ENCODE measurements around the gene DGKI. TPM values are rescaled to one million over a fixed set of nuclear protein-coding genes. Genes with fewer than 3 reads are reported as not detected.

The DGKI gene
- total RNA-seq, 1 experiment from 2014 or later = 0.79 TPM

GRCh38 chr7:137618748-137619147 is 228.0 kb downstream of the DGKI start:
- Mint-ChIP-seq H3K4me1 (peaks cover 24% of the 10 kb centered on the region), H3K36me3 (no peaks in the 10 kb centered on the region), H3K4me3 (no peak overlapping the region), H3K9me3 (no peaks in the 10 kb centered on the region), H3K27ac (no peak overlapping the region), H3K27me3 (ENCODE audit: low read depth) (no peaks in the 10 kb centered on the region)
- no peak for TF ChIP-seq GABPB1 (CRISPR knock-in tag; IDR thresholded peaks at IDR 0.05)
- TF ChIP-seq NR1H2 (CRISPR knock-in tag; IDR thresholded peaks at IDR 0.05) = no peak
- TF ChIP-seq, protein P1, sequence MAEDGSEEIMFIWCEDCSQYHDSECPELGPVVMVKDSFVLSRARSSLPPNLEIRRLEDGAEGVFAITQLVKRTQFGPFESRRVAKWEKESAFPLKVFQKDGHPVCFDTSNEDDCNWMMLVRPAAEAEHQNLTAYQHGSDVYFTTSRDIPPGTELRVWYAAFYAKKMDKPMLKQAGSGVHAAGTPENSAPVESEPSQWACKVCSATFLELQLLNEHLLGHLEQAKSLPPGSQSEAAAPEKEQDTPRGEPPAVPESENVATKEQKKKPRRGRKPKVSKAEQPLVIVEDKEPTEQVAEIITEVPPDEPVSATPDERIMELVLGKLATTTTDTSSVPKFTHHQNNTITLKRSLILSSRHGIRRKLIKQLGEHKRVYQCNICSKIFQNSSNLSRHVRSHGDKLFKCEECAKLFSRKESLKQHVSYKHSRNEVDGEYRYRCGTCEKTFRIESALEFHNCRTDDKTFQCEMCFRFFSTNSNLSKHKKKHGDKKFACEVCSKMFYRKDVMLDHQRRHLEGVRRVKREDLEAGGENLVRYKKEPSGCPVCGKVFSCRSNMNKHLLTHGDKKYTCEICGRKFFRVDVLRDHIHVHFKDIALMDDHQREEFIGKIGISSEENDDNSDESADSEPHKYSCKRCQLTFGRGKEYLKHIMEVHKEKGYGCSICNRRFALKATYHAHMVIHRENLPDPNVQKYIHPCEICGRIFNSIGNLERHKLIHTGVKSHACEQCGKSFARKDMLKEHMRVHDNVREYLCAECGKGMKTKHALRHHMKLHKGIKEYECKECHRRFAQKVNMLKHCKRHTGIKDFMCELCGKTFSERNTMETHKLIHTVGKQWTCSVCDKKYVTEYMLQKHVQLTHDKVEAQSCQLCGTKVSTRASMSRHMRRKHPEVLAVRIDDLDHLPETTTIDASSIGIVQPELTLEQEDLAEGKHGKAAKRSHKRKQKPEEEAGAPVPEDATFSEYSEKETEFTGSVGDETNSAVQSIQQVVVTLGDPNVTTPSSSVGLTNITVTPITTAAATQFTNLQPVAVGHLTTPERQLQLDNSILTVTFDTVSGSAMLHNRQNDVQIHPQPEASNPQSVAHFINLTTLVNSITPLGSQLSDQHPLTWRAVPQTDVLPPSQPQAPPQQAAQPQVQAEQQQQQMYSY (CRISPR knock-in tag; IDR thresholded peaks at IDR 0.05) = no peak
- no peak for TF ChIP-seq E2F5 (CRISPR knock-in tag; IDR thresholded peaks at IDR 0.05)
- no peak for TF ChIP-seq SOX15 (CRISPR knock-in tag; IDR thresholded peaks at IDR 0.05)
- no peak for TF ChIP-seq FOXK1 (CRISPR knock-in tag; IDR thresholded peaks at IDR 0.05)
- ATAC-seq (no peak), DNase-seq (ENCODE audit: low spot score) (no peak)
- POLR2A ChIA-PET = no interaction called here
- CTCF ChIA-PET = no interaction called here

DNA sequence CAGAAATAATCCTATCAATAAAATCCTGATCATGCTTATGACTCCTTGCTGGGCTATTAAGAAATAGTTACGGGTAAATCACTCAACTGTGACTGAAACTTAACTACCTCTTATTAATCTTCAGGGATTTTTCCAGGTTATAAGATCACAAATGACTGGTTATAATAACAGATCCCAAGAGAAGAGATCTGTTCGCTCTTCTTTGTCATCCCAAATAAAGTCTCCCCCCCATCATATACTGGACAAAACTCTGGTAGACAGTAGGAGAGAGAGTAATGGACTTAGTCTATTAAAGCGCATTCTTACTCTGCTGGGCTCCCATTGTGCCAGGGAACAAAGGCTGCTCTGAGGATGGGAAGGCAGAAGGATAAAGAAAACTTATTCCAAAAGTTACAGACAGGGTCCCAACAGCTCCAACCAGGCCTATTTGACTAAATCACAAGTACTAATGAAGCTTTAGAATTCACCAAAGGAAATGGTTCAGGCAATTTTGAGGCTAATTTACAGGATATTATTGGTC is 233.7 kb downstream of the DGKI start:
- ChIA-PET CTCF (interaction anchor here (5.4 kb wide), 1 partner anchor 14 kb away, joined by 25 read pairs; no protein-coding TSS in a partner anchor), POLR2A (no interaction called here)
- H3K27ac Mint-ChIP-seq = no peak overlapping the region
- ATAC-seq (peak; percentile 34; the same call in 1 of the 2 replicates), DNase-seq (ENCODE audit: low spot score) (no peak)
- H3K27me3 Mint-ChIP-seq (ENCODE audit: low read depth) = no peaks in the 10 kb centered on the region
- H3K36me3 Mint-ChIP-seq = no peaks in the 10 kb centered on the region
- TF ChIP-seq ZNF671 (CRISPR knock-in tag; IDR thresholded peaks at IDR 0.05) (no peak), ZNF423 (CRISPR knock-in tag; IDR thresholded peaks at IDR 0.05) (no peak), AR (CRISPR knock-in tag; IDR thresholded peaks at IDR 0.05) (no peak), ZNF317 (CRISPR knock-in tag; IDR thresholded peaks at IDR 0.05; ENCODE audit: borderline replicate concordance, low read depth) (no peak), ATF6 (CRISPR knock-in tag; IDR thresholded peaks at IDR 0.05) (no peak), IRF2 (CRISPR knock-in tag; IDR thresholded peaks at IDR 0.05; ENCODE audit: borderline replicate concordance, low read depth) (no peak), ERG (CRISPR knock-in tag; IDR thresholded peaks at IDR 0.05) (no peak), ATF1 (CRISPR knock-in tag; IDR thresholded peaks at IDR 0.05) (no peak), RORB (CRISPR knock-in tag; IDR thresholded peaks at IDR 0.05) (no peak), ZMAT4 (CRISPR knock-in tag; IDR thresholded peaks at IDR 0.05) (no peak), PRRX2 (CRISPR knock-in tag; IDR thresholded peaks at IDR 0.05) (no peak), ZNF121 (CRISPR knock-in tag; IDR thresholded peaks at IDR 0.05) (no peak)
- TF ChIP-seq, protein P2, sequence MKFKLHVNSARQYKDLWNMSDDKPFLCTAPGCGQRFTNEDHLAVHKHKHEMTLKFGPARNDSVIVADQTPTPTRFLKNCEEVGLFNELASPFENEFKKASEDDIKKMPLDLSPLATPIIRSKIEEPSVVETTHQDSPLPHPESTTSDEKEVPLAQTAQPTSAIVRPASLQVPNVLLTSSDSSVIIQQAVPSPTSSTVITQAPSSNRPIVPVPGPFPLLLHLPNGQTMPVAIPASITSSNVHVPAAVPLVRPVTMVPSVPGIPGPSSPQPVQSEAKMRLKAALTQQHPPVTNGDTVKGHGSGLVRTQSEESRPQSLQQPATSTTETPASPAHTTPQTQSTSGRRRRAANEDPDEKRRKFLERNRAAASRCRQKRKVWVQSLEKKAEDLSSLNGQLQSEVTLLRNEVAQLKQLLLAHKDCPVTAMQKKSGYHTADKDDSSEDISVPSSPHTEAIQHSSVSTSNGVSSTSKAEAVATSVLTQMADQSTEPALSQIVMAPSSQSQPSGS (CRISPR knock-in tag; IDR thresholded peaks at IDR 0.05; ENCODE audit: borderline replicate concordance, low read depth) = no peak
- TF ChIP-seq, protein P3, sequence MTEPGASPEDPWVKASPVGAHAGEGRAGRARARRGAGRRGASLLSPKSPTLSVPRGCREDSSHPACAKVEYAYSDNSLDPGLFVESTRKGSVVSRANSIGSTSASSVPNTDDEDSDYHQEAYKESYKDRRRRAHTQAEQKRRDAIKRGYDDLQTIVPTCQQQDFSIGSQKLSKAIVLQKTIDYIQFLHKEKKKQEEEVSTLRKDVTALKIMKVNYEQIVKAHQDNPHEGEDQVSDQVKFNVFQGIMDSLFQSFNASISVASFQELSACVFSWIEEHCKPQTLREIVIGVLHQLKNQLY (CRISPR knock-in tag; IDR thresholded peaks at IDR 0.05) = no peak
- TF ChIP-seq, protein P4, sequence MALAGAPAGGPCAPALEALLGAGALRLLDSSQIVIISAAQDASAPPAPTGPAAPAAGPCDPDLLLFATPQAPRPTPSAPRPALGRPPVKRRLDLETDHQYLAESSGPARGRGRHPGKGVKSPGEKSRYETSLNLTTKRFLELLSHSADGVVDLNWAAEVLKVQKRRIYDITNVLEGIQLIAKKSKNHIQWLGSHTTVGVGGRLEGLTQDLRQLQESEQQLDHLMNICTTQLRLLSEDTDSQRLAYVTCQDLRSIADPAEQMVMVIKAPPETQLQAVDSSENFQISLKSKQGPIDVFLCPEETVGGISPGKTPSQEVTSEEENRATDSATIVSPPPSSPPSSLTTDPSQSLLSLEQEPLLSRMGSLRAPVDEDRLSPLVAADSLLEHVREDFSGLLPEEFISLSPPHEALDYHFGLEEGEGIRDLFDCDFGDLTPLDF (CRISPR knock-in tag; IDR thresholded peaks at IDR 0.05) = no peak
- no peaks in the 10 kb centered on the region for H3K9me3 Mint-ChIP-seq
- peaks cover 18% of the 10 kb centered on the region for H3K4me1 Mint-ChIP-seq
- no peak overlapping the region for H3K4me3 Mint-ChIP-seq
